Mesenteric fat pad (tissue), 1 donor: ENCODE measurements around the gene GNB1. TPM values are rescaled to one million over a fixed set of nuclear protein-coding genes. Genes with fewer than 3 reads are reported as not detected.
"Not testable (repeated sequence)": the region's sequence is repeated elsewhere in the genome, so short reads cannot be mapped to it uniquely, and the experiment has no call there.

Source experiments
- DNase-seq: peaks from one replicate; pipeline ENCODE4 v3.0.0-alpha.2; 2020; ENCODE audit warnings: low spot score
- total RNA-seq: library from RNA; stranded (reverse); fragmentation: NEBNext Ultra II Directional; extraction: Animal tissue kit (Norgen Biotek cat#: 25700); gene quantifications from one replicate; pipeline ENCODE4 v1.2.1, GENCODE V29; 2021
- donor health status: DM: yes; HTN: yes; CAD: no.

Gene GNB1
- total RNA-seq, 1 donor from 2014 or later = 318 TPM

GRCh38 chr1:1892079-1892762, 1.3 kb upstream of the GNB1 start:
- DNase-seq = no peak

- DNase-seq = peak; percentile 94
These were observed 627 bp upstream of the GNB1 start for GRCh38 chr1:1891349-1892078.

- DNase-seq = peak; percentile 93
These were observed 911 bp downstream of the GNB1 start for GRCh38 chr1:1889847-1890505.

GRCh38 chr1:1889090-1889750, 1.7 kb downstream of the GNB1 start:
- DNase-seq = no peak

- DNase-seq = not testable (repeated sequence)
These were observed 7.0 kb downstream of the GNB1 start for GRCh38 chr1:1883890-1884289.

- DNase-seq = no peak
These were observed 7.6 kb downstream of the GNB1 start for GRCh38 chr1:1883092-1883873.

- DNase-seq = no peak
These were observed 9.2 kb downstream of the GNB1 start for GRCh38 chr1:1881727-1882126.

GRCh38 chr1:1880617-1881312, 10.1 kb downstream of the GNB1 start:
- no peak for DNase-seq

- no peak for DNase-seq
These were observed 10.9 kb downstream of the GNB1 start for GRCh38 chr1:1879942-1880341.

- DNase-seq = no peak
These were observed 12.9 kb downstream of the GNB1 start for GRCh38 chr1:1877865-1878436.

GRCh38 chr1:1876335-1876930, 14.5 kb downstream of the GNB1 start:
- no peak for DNase-seq

GRCh38 chr1:1875932-1876331, 15.0 kb downstream of the GNB1 start:
- no peak for DNase-seq

GRCh38 chr1:1874901-1875300, 16.0 kb downstream of the GNB1 start:
- DNase-seq = no peak

GRCh38 chr1:1873186-1873585, 17.7 kb downstream of the GNB1 start:
- DNase-seq = no peak

GRCh38 chr1:1872329-1872994, 18.4 kb downstream of the GNB1 start:
- no peak for DNase-seq

GRCh38 chr1:1869469-1869868, 21.4 kb downstream of the GNB1 start:
- DNase-seq = no peak

GRCh38 chr1:1867164-1867563, 23.7 kb downstream of the GNB1 start:
- no peak for DNase-seq

- no peak for DNase-seq
These were observed 27.9 kb downstream of the GNB1 start for GRCh38 chr1:1862905-1863547.
